Measurements from ENCODE around the gene FARP1. TPM values are rescaled to one million over a fixed set of nuclear protein-coding genes. Genes with fewer than 3 reads are reported as not detected.

Gene FARP1
- total and polyA plus RNA-seq, 7 donors, result 6.9 to 96.4 (median 32.9) TPM

- no peaks in the 10 kb centered on the region for H3K27me3 ChIP-seq
- H3K9me3 ChIP-seq, result no peaks in the 10 kb centered on the region
- peaks cover 0 to 54% (median 45%) of the 10 kb centered on the region in 4 donors for H3K4me1 ChIP-seq
- H3K36me3 ChIP-seq, result peaks cover 12 to 33% (median 16%) of the 10 kb centered on the region in 4 donors
- no peak for TF ChIP-seq EP300 (IDR thresholded peaks at IDR 0.05)
- TF ChIP-seq, protein P1, sequence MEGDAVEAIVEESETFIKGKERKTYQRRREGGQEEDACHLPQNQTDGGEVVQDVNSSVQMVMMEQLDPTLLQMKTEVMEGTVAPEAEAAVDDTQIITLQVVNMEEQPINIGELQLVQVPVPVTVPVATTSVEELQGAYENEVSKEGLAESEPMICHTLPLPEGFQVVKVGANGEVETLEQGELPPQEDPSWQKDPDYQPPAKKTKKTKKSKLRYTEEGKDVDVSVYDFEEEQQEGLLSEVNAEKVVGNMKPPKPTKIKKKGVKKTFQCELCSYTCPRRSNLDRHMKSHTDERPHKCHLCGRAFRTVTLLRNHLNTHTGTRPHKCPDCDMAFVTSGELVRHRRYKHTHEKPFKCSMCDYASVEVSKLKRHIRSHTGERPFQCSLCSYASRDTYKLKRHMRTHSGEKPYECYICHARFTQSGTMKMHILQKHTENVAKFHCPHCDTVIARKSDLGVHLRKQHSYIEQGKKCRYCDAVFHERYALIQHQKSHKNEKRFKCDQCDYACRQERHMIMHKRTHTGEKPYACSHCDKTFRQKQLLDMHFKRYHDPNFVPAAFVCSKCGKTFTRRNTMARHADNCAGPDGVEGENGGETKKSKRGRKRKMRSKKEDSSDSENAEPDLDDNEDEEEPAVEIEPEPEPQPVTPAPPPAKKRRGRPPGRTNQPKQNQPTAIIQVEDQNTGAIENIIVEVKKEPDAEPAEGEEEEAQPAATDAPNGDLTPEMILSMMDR (IDR thresholded peaks at IDR 0.05), result no peak
- TF ChIP-seq POLR2AphosphoS5 (IDR thresholded peaks at IDR 0.05), result no peak
- no peak for TF ChIP-seq POLR2A (IDR thresholded peaks at IDR 0.05)
- WGBS, 2 donors, result 84 to 90% methylated on average over 24 of the region's 24 CpGs
- H3K27ac ChIP-seq, result no peak overlapping the region
- intact Hi-C loops (cut with DNase I), result no loop called here
- DNase-seq, result no peak
- no peak overlapping the region for H3K4me3 ChIP-seq
Observed at GRCh38 chr13:98474761-98475160, 331.9 kb downstream of the FARP1 start.

GRCh38 chr13:98475522-98475921 is 332.6 kb downstream of the FARP1 start:
- Histone ChIP-seq H3K4me1 (peaks cover 0 to 57% (median 51%) of the 10 kb centered on the region in 4 donors), H3K36me3 (peaks cover 12 to 33% (median 16%) of the 10 kb centered on the region in 4 donors), H3K4me3 (no peak overlapping the region), H3K27ac (peak overlapping the region in 3 of 4 donors; percentile 23 to 88 (median 84)), H3K27me3 (no peaks in the 10 kb centered on the region), H3K9me3 (no peaks in the 10 kb centered on the region)
- intact Hi-C loops (cut with DNase I), result no loop called here
- no peak for DNase-seq
- TF ChIP-seq POLR2A (IDR thresholded peaks at IDR 0.05), result no peak
- no peak for TF ChIP-seq EP300 (IDR thresholded peaks at IDR 0.05)
- no peak for TF ChIP-seq POLR2AphosphoS5 (IDR thresholded peaks at IDR 0.05)
- 79 to 80% methylated on average over 13 of the region's 13 CpGs for WGBS, 2 donors

- H3K4me3 ChIP-seq, result no peak overlapping the region
- DNase-seq, result no peak
- peaks cover 8 to 30% (median 16%) of the 10 kb centered on the region in 4 donors for H3K36me3 ChIP-seq
- no peaks in the 10 kb centered on the region for H3K27me3 ChIP-seq
- no peak for TF ChIP-seq POLR2A (IDR thresholded peaks at IDR 0.05)
- no peak for TF ChIP-seq POLR2AphosphoS5 (IDR thresholded peaks at IDR 0.05)
- no peak for TF ChIP-seq EP300 (IDR thresholded peaks at IDR 0.05)
- TF ChIP-seq, protein P1 (IDR thresholded peaks at IDR 0.05), result no peak
- peak overlapping the region; percentile 22 to 88 (median 60) for H3K27ac ChIP-seq
- 42 to 64% methylated on average over 5 of the region's 5 CpGs for WGBS, 2 donors
- intact Hi-C loops (cut with DNase I), result no loop called here
- H3K9me3 ChIP-seq, result no peaks in the 10 kb centered on the region
- H3K4me1 ChIP-seq, result peaks cover 0 to 63% (median 55%) of the 10 kb centered on the region in 4 donors
Observed at GRCh38 chr13:98476106-98476505, 333.2 kb downstream of the FARP1 start.

- H3K36me3 ChIP-seq, result peaks cover 8 to 26% (median 16%) of the 10 kb centered on the region in 4 donors
- WGBS, 2 donors, result 49 to 77% methylated on average over 13 of the region's 13 CpGs
- DNase-seq, result peak; percentile 83
- intact Hi-C loops (cut with DNase I), result no loop called here
- TF ChIP-seq POLR2AphosphoS5 (IDR thresholded peaks at IDR 0.05), result peak in 1 of 4 donors; percentile 38
- TF ChIP-seq, protein P1 (IDR thresholded peaks at IDR 0.05), result no peak
- no peak for TF ChIP-seq EP300 (IDR thresholded peaks at IDR 0.05)
- TF ChIP-seq POLR2A (IDR thresholded peaks at IDR 0.05), result no peak
- H3K27ac ChIP-seq, result peak overlapping the region; percentile 22 to 88 (median 60)
- peaks cover 0 to 67% (median 59%) of the 10 kb centered on the region in 4 donors for H3K4me1 ChIP-seq
- no peak overlapping the region for H3K4me3 ChIP-seq
- H3K27me3 ChIP-seq, result no peaks in the 10 kb centered on the region
- no peaks in the 10 kb centered on the region for H3K9me3 ChIP-seq
Observed at GRCh38 chr13:98476538-98476966, 333.7 kb downstream of the FARP1 start.

DNA sequence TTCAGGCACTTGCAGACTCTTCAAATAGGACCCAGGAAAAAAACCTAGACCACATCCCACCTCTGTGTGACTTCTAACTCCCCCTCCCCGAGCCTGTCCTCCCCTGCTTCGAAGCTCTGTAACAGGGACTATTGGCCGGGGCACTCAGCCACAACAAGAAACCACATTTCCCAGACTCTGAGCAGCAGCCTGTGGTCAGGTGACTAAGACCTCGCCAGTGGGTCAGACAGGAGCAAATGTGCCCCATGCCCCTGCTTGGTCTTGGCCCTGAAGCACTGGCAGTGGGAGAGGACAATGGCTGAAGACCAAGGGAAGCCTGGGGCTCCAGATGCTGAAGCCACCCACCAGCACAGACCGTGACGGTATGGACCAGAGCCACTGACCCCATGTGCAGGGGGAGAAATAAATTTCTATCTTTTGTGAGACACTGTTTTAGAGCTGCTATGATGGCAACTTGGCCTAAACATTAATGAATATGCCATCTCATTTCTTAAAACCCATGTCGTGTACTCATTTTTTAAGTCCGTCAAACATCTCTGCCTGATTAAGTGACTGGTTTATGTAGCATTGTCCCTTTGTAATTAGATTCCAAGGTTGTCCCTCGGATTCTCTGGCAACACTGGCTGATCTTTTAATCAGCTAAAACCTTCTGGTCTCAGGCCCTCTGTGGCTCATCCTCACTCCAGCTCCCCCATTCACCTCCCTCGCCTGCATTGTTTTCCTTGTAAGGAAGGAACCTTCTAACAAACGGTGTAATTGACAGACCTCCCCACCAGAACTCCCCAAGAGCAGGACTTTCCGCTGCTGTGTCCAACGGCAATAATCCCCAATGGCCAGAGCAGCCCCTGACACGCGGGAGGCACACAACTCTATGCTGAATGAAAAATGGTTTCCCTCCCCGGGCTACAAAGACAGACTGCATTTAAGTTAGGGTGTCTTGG is 335.6 kb downstream of the FARP1 start:
- peaks cover 0 to 86% (median 78%) of the 10 kb centered on the region in 4 donors for H3K4me1 ChIP-seq
- H3K9me3 ChIP-seq, result no peaks in the 10 kb centered on the region
- no peak for TF ChIP-seq POLR2A (IDR thresholded peaks at IDR 0.05)
- TF ChIP-seq, protein P1 (IDR thresholded peaks at IDR 0.05), result no peak
- no peak for TF ChIP-seq POLR2AphosphoS5 (IDR thresholded peaks at IDR 0.05)
- TF ChIP-seq EP300 (IDR thresholded peaks at IDR 0.05), result no peak
- H3K27ac ChIP-seq, result peak overlapping the region; percentile 27 to 88 (median 77)
- H3K4me3 ChIP-seq, result no peak overlapping the region
- no peak for DNase-seq
- H3K27me3 ChIP-seq, result no peaks in the 10 kb centered on the region
- peaks cover 0 to 13% (median 9%) of the 10 kb centered on the region in 4 donors for H3K36me3 ChIP-seq
- intact Hi-C loops (cut with DNase I), result no loop called here
- WGBS, 2 donors, result 77 to 92% methylated on average over 16 of the region's 16 CpGs

Measured in sigmoid colon (tissue), 7 donors.